K562 treated with DMSO at 1 percent for 12 hours (cell line): ENCODE data around the gene EGLN2. TPM values are rescaled to one million over a fixed set of nuclear protein-coding genes. Genes with fewer than 3 reads are reported as not detected.

Experiments
- total RNA-seq: library from RNA; unstranded; fragments of 300-600 nt; gene quantifications from 2 replicates; pipeline ENCODE4 v1.2.3, GENCODE V29; 2022; ENCODE audit not compliant: insufficient read depth

EGLN2 gene
- 99.4 and 110 TPM in 2 replicates for total RNA-seq

GRCh38 chr19:40798683-40799557 lies at the start of gene EGLN2:
Gene EGLN2, plus strand, starts transcription at chr19:40799191. Its CDS starts 1,382 bp downstream, at chr19:40800573.

GRCh38 chr19:40750058-40750873 lies 48.7 kb upstream of the EGLN2 start, which contains the start of gene ACTMAP:
Gene ACTMAP, minus strand, starts transcription at chr19:40750477. Its CDS starts 674 bp downstream, at chr19:40749803.

GRCh38 chr19:40750874-40751537 lies 48.0 kb upstream of the EGLN2 start, which contains the start of gene SNRPA:
Gene SNRPA, plus strand, starts transcription at chr19:40751203. Its CDS starts 206 bp downstream, at chr19:40751409.

GRCh38 chr19:40774916-40775631 lies 23.9 kb upstream of the EGLN2 start, which contains the start of gene MIA:
Gene MIA, plus strand, starts transcription at chr19:40775521. Its CDS starts 22 bp downstream, at chr19:40775543.

GRCh38 chr19:40777937-40778705 lies 20.9 kb upstream of the EGLN2 start, which contains the start of gene RAB4B:
Gene RAB4B, plus strand, starts transcription at chr19:40778247. Its CDS starts 129 bp downstream, at chr19:40778376.

GRCh38 chr19:40850277-40850676 lies 51.3 kb downstream of the EGLN2 start, which contains the start of gene CYP2A6:
Gene CYP2A6, minus strand, starts transcription at chr19:40850447. Its CDS starts 21 bp downstream, at chr19:40850426.

Other genes with a start within 250 kb of the EGLN2 start
- 88.2 and 101 TPM in 2 replicates for gene SHKBP1, start 222.3 kb upstream of the EGLN2 start, total RNA-seq
- gene LTBP4, start 197.8 kb upstream of the EGLN2 start, total RNA-seq, result 129 and 206 TPM in 2 replicates
- 13.6 and 23.1 TPM in 2 replicates for gene NUMBL, start 108.5 kb upstream of the EGLN2 start, total RNA-seq
- gene COQ8B, start 82.3 kb upstream of the EGLN2 start, total RNA-seq, result 19.7 and 33.8 TPM in 2 replicates
- 10.5 and 16.0 TPM in 2 replicates for gene ITPKC, start 82.1 kb upstream of the EGLN2 start, total RNA-seq
- gene ACTMAP, start 48.7 kb upstream of the EGLN2 start, total RNA-seq, result 9.0 and 17.1 TPM in 2 replicates
- 69.3 and 87.1 TPM in 2 replicates for gene SNRPA, start 48.0 kb upstream of the EGLN2 start, total RNA-seq
- gene MIA, start 23.7 kb upstream of the EGLN2 start, total RNA-seq, result 4.8 TPM in 1 of 2 replicates, not detected in the other
- 40.8 and 59.2 TPM in 2 replicates for gene RAB4B, start 20.9 kb upstream of the EGLN2 start, total RNA-seq
- gene CYP2A6, start 51.3 kb downstream of the EGLN2 start, total RNA-seq, result not detected in 2 replicates
- gene CYP2A7, start 83.0 kb downstream of the EGLN2 start, total RNA-seq, result not detected in 2 replicates
- gene CYP2B6, start 192.1 kb downstream of the EGLN2 start, total RNA-seq, result not detected in 2 replicates